ENCODE results near the gene AIMP1.
"Not testable (repeated sequence)": the region's sequence is repeated elsewhere in the genome, so short reads cannot be mapped to it uniquely, and the experiment has no call there.

Gene AIMP1

GRCh38 chr4:106358899-106359298, 42.5 kb downstream of the AIMP1 start:
- no peak for DNase-seq

- DNase-seq = no peak
These were observed 45.9 kb downstream of the AIMP1 start for GRCh38 chr4:106362086-106362825.

- DNase-seq = no peak
These were observed 47.9 kb downstream of the AIMP1 start for GRCh38 chr4:106364282-106364681.

- DNase-seq = no peak
These were observed 49.3 kb downstream of the AIMP1 start for GRCh38 chr4:106365613-106366012.

GRCh38 chr4:106366026-106366425, 49.7 kb downstream of the AIMP1 start:
- no peak for DNase-seq

- no peak for DNase-seq
These were observed 50.7 kb downstream of the AIMP1 start for GRCh38 chr4:106367072-106367471.

GRCh38 chr4:106368678-106369077, 52.3 kb downstream of the AIMP1 start, which contains the start of gene GIMD1:
Gene GIMD1, minus strand, starts transcription at chr4:106368778. Its CDS starts 1,343 bp downstream, at chr4:106367435.
- DNase-seq = no peak

GRCh38 chr4:106369456-106370060, 53.2 kb downstream of the AIMP1 start:
- no peak for DNase-seq

- DNase-seq = no peak
These were observed 53.9 kb downstream of the AIMP1 start for GRCh38 chr4:106370214-106370613.

- no peak for DNase-seq
These were observed 54.8 kb downstream of the AIMP1 start for GRCh38 chr4:106371161-106371560.

GRCh38 chr4:106373026-106373425, 56.7 kb downstream of the AIMP1 start:
- DNase-seq = no peak

GRCh38 chr4:106380179-106380578, 63.8 kb downstream of the AIMP1 start:
- DNase-seq = no peak

GRCh38 chr4:106384878-106385277, 68.5 kb downstream of the AIMP1 start:
- DNase-seq = no peak

- no peak for DNase-seq
These were observed 69.6 kb downstream of the AIMP1 start for GRCh38 chr4:106385853-106386393.

- no peak for DNase-seq
These were observed 79.2 kb downstream of the AIMP1 start for GRCh38 chr4:106395582-106395981.

GRCh38 chr4:106398898-106399297, 82.5 kb downstream of the AIMP1 start:
- not testable (repeated sequence) for DNase-seq
